H1 (cell line): ENCODE data around the gene CRTC3. TPM values are rescaled to one million over a fixed set of nuclear protein-coding genes. Genes with fewer than 3 reads are reported as not detected.

Experiments
- CHD7 ChIP-seq: fragments of 300-600 bp; sonication (generic); IDR thresholded peaks from 2 replicates; pipeline ENCODE4 v1.7.1; 2012; ENCODE audit warnings: low read length, moderate library complexity, mild to moderate bottlenecking, inconsistent platforms; ENCODE audit not compliant: insufficient replicate concordance
- polyA plus RNA-seq, 7 experiments: library from polyadenylated mRNA; depleted of rRNA in 3 of 7; stranded (reverse) in 5 of 7; unstranded in 2 of 7; fragments of >200 nt in 5 of 7; fragments of 200-250 nt in 2 of 7; gene quantifications; 1 replicate in 5 of 7; 2 replicates in 1 of 7; 4 replicates in 1 of 7; pipeline versions ENCODE4 v1.2.1 to v1.2.3, GENCODE V29; 2011 to 2013; ENCODE audit warnings: missing spikeins in 2 of 7, mixed read lengths in 2 of 7
- total RNA-seq: library from RNA; stranded (reverse); fragmentation: NEBNext Ultra II Directional; extraction: Animal tissue kit (Norgen Biotek cat#: 25700); gene quantifications from 2 replicates; pipeline ENCODE4 v1.2.1, GENCODE V29; 2021

CRTC3 gene
- total and polyA plus RNA-seq, 2 of the 8 experiments (the other 6 are each of a cell fraction or from before 2014, with no cell fraction given), result 5.0 to 5.3 TPM

GRCh38 chr15:90529011-90529370 is 732 bp upstream of the CRTC3 start (continued):
- TF ChIP-seq CHD7, result no peak
